RWPE1 (cell line): Measurements from ENCODE around the gene CEP72.
A peak's percentile ranks its signal among the peaks of the same experiment; 100 is the strongest.

Experiments used
- CTCF ChIA-PET: fragments of 350-600 bp; sonication (Branson Sonifier 250); formaldehyde crosslinking; extraction: SDS; loops from one replicate; lab custom pipeline; 2021; lab: Yijun Ruan, JAX
- POLR2A ChIA-PET: fragments of 400-600 bp; formaldehyde crosslinking; extraction: SDS; loops from one replicate; lab custom pipeline; 2020; ENCODE audit warnings: antibody characterized with exemption; ENCODE audit not compliant: low non-redundant PET; lab: Yijun Ruan, JAX
- DNase-seq: peaks from one replicate; pipeline ENCODE4 v3.0.0; 2012; ENCODE audit warnings: low spot score
- H3K27ac ChIP-seq: fragments of 450-650 bp; 2 replicates; pipeline ENCODE4 v1.5.1; 2017
- TF ChIP-seq, protein P1 (sequence below): fragments of 450-650 bp; conservative IDR thresholded peaks from 2 replicates; pipeline ENCODE4 v1.5.1; 2017; ENCODE audit warnings: low read depth, mild to moderate bottlenecking

Gene CEP72

DNA sequence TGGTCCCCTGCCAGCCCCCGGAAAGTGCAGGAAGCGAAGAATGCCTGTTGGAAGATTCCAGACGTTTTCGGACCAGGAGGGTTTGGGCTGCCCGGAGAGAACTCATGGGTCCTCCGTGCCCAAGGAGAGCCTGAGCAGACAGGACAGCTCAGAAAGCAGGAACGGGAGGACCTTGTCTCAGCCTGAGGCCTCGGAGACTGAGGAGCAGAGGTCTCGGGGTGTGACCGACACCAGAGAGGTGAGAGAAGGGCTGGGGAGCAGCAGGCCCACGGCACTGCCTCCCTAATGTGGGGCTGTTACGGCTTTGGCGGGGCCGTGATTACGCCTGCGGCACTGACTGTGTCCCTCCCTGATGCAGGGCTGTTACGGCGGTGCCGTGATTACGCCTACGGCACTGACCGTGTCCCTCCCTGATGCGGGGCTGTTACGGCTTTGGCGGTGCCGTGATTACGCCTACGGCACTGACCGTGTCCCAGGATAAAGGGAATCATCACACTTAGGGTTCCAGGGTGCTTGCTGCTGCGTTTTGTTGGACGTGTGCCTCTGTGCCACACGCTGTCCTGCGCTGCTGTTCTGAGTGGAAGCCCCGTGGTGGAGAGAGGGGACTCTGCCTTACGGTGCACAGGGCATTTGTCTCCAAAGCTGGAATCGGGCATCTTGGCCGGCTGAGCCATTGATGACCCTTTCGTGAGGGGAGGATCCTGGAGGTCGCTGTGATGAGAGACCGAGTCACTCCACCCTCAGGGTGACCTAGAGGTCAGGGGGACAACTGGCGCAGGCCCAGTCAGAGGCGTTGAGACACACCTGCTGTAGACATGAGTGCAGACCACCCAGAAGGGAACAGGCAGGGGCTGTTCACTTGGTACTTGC is 25.7 kb downstream of the CEP72 start:
- POLR2A ChIA-PET: no interaction called here
- H3K27ac ChIP-seq: no peak overlapping the region
- CTCF ChIA-PET: interaction anchor here (0.6 kb wide), 1 partner anchor 288 kb away, joined by 4 read pairs; no protein-coding TSS in a partner anchor
- TF ChIP-seq, protein P1, sequence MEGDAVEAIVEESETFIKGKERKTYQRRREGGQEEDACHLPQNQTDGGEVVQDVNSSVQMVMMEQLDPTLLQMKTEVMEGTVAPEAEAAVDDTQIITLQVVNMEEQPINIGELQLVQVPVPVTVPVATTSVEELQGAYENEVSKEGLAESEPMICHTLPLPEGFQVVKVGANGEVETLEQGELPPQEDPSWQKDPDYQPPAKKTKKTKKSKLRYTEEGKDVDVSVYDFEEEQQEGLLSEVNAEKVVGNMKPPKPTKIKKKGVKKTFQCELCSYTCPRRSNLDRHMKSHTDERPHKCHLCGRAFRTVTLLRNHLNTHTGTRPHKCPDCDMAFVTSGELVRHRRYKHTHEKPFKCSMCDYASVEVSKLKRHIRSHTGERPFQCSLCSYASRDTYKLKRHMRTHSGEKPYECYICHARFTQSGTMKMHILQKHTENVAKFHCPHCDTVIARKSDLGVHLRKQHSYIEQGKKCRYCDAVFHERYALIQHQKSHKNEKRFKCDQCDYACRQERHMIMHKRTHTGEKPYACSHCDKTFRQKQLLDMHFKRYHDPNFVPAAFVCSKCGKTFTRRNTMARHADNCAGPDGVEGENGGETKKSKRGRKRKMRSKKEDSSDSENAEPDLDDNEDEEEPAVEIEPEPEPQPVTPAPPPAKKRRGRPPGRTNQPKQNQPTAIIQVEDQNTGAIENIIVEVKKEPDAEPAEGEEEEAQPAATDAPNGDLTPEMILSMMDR: no peak
- no peak for DNase-seq

- POLR2A ChIA-PET: no interaction called here
- no peak overlapping the region for H3K27ac ChIP-seq
- DNase-seq: no peak
- TF ChIP-seq, protein P1: no peak
- CTCF ChIA-PET: interaction anchor here (0.6 kb wide), 1 partner anchor 289 kb away, joined by 4 read pairs; no protein-coding TSS in a partner anchor
These were observed 26.5 kb downstream of the CEP72 start for GRCh38 chr5:638501-639252.

GRCh38 chr5:639253-639530 is 27.1 kb downstream of the CEP72 start:
- no peak overlapping the region for H3K27ac ChIP-seq
- TF ChIP-seq, protein P1: no peak
- POLR2A ChIA-PET: no interaction called here
- no peak for DNase-seq
- CTCF ChIA-PET: no interaction called here

DNA sequence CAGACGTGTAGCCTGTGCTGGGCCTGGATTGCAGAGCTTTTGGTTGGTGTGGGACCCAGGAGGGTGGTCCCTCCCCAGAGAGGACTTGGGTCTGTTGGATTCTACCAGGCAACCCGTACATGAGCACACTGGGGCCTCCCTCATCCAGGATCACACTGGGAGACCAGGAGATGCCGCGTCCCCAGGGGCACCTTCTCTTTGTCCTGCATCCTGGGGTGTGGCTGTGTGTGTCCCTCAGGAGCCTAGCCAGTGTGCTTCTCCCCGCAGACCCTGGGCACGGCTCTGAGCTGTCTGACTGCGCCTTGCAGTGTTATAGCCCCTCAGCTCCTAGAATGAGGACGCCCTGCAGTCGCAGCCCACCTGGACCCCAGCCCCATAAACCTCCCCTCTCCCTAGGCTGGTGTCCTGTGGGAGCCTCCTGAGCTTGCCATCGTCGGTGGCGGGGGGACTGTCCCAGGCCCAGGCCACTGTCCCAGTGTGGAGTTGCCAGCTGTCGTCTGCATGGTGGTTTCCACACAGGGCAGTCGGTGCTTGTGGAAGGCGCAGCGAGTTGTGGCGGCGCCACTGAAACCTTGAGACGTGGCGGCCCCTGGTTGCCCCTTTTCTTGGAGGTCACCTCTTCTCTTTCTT is 27.6 kb downstream of the CEP72 start:
- H3K27ac ChIP-seq: no peak overlapping the region
- TF ChIP-seq, protein P1: no peak
- no peak for DNase-seq
- CTCF ChIA-PET: interaction anchor here (0.6 kb wide), 1 partner anchor 211 kb away, joined by 5 read pairs; no protein-coding TSS in a partner anchor
- POLR2A ChIA-PET: no interaction called here

GRCh38 chr5:640461-641330 is 28.6 kb downstream of the CEP72 start:
- TF ChIP-seq, protein P1: no peak
- ChIA-PET CTCF (interaction anchor here (0.6 kb wide), 1 partner anchor 210 kb away, joined by 5 read pairs; no protein-coding TSS in a partner anchor), POLR2A (no interaction called here)
- H3K27ac ChIP-seq: 0 out of 2 replicates have a peak overlapping the region, but pooled peaks have one; percentile 6
- DNase-seq: no peak
